HEK293 (cell line): ENCODE results near the gene KPNA6.

Experiments used
- GLI4 ChIP-seq: fragments of 450-650 bp; formaldehyde crosslinking; IDR thresholded peaks from 2 replicates; pipeline ENCODE4 v1.5.1; 2016; ENCODE audit warnings: missing biosample characterization, missing genetic modification characterization
- KLF9 ChIP-seq: fragments of 450-650 bp; formaldehyde crosslinking; IDR thresholded peaks from 2 replicates; pipeline ENCODE4 v1.5.1; 2016; ENCODE audit warnings: missing biosample characterization, missing genetic modification characterization, low read depth
- TCF7L2 ChIP-seq: IDR thresholded peaks from 2 replicates; pipeline ENCODE4 v1.6.1; 2011; ENCODE audit warnings: low read depth, mild to moderate bottlenecking, inconsistent platforms, low read length, moderate library complexity, borderline replicate concordance
- ZBTB7A ChIP-seq: fragments of 450-650 bp; formaldehyde crosslinking; IDR thresholded peaks from 2 replicates; pipeline ENCODE4 v1.5.1; 2016; ENCODE audit warnings: low read depth, missing biosample characterization, missing genetic modification characterization
- ZBTB8A ChIP-seq: fragments of 450-650 bp; formaldehyde crosslinking; IDR thresholded peaks from 2 replicates; pipeline ENCODE4 v1.5.1; 2016; ENCODE audit warnings: missing biosample characterization, missing genetic modification characterization
- ZNF24 ChIP-seq: fragments of 450-650 bp; formaldehyde crosslinking; IDR thresholded peaks from 2 replicates; pipeline ENCODE4 v1.5.1; 2016; ENCODE audit warnings: missing biosample characterization, missing genetic modification characterization
- TF ChIP-seq, protein P1 (sequence below): fragments of 450-650 bp; formaldehyde crosslinking; IDR thresholded peaks from 2 replicates; pipeline ENCODE4 v1.5.1; 2016; ENCODE audit warnings: missing biosample characterization, missing genetic modification characterization, low read depth
- TF ChIP-seq, protein P2 (sequence below): fragments of 450-650 bp; formaldehyde crosslinking; IDR thresholded peaks from 2 replicates; pipeline ENCODE4 v1.5.1; 2016; ENCODE audit warnings: missing biosample characterization, missing genetic modification characterization
- TF ChIP-seq, protein P3 (sequence below): fragments of 450-650 bp; formaldehyde crosslinking; IDR thresholded peaks from 2 replicates; pipeline ENCODE4 v1.5.1; 2016; ENCODE audit warnings: missing biosample characterization, missing genetic modification characterization

DNA sequence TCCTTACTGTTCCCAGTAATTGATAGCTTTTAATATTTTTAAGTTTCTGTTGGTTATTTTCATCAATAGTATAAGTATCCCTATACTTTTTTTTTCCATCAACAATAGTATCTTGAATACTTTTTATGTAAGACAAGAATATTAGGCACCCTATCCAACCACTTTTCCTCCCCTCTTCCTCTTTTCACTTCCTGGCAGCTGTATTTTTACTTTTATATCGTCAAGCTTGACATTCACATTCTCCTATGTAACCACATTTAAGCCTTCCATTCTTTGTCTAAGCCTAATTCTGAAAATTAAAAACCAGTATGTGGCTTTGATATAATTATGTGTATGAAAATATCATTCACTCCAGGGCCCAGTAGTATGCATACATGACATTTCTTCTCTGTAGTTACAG, 25.8 kb upstream of the KPNA6 start:
- TF ChIP-seq, protein P1, sequence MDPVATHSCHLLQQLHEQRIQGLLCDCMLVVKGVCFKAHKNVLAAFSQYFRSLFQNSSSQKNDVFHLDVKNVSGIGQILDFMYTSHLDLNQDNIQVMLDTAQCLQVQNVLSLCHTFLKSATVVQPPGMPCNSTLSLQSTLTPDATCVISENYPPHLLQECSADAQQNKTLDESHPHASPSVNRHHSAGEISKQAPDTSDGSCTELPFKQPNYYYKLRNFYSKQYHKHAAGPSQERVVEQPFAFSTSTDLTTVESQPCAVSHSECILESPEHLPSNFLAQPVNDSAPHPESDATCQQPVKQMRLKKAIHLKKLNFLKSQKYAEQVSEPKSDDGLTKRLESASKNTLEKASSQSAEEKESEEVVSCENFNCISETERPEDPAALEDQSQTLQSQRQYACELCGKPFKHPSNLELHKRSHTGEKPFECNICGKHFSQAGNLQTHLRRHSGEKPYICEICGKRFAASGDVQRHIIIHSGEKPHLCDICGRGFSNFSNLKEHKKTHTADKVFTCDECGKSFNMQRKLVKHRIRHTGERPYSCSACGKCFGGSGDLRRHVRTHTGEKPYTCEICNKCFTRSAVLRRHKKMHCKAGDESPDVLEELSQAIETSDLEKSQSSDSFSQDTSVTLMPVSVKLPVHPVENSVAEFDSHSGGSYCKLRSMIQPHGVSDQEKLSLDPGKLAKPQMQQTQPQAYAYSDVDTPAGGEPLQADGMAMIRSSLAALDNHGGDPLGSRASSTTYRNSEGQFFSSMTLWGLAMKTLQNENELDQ (tag by site-specific recombination) = no peak
- TF ChIP-seq, protein P2, sequence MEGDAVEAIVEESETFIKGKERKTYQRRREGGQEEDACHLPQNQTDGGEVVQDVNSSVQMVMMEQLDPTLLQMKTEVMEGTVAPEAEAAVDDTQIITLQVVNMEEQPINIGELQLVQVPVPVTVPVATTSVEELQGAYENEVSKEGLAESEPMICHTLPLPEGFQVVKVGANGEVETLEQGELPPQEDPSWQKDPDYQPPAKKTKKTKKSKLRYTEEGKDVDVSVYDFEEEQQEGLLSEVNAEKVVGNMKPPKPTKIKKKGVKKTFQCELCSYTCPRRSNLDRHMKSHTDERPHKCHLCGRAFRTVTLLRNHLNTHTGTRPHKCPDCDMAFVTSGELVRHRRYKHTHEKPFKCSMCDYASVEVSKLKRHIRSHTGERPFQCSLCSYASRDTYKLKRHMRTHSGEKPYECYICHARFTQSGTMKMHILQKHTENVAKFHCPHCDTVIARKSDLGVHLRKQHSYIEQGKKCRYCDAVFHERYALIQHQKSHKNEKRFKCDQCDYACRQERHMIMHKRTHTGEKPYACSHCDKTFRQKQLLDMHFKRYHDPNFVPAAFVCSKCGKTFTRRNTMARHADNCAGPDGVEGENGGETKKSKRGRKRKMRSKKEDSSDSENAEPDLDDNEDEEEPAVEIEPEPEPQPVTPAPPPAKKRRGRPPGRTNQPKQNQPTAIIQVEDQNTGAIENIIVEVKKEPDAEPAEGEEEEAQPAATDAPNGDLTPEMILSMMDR (tag by site-specific recombination) = no peak
- TF ChIP-seq TCF7L2 (no peak), ZBTB8A (tag by site-specific recombination) (no peak), ZNF24 (no peak), KLF9 (tag by site-specific recombination) (no peak), ZBTB7A (no peak), GLI4 (tag by site-specific recombination) (no peak)
- TF ChIP-seq, protein P3, sequence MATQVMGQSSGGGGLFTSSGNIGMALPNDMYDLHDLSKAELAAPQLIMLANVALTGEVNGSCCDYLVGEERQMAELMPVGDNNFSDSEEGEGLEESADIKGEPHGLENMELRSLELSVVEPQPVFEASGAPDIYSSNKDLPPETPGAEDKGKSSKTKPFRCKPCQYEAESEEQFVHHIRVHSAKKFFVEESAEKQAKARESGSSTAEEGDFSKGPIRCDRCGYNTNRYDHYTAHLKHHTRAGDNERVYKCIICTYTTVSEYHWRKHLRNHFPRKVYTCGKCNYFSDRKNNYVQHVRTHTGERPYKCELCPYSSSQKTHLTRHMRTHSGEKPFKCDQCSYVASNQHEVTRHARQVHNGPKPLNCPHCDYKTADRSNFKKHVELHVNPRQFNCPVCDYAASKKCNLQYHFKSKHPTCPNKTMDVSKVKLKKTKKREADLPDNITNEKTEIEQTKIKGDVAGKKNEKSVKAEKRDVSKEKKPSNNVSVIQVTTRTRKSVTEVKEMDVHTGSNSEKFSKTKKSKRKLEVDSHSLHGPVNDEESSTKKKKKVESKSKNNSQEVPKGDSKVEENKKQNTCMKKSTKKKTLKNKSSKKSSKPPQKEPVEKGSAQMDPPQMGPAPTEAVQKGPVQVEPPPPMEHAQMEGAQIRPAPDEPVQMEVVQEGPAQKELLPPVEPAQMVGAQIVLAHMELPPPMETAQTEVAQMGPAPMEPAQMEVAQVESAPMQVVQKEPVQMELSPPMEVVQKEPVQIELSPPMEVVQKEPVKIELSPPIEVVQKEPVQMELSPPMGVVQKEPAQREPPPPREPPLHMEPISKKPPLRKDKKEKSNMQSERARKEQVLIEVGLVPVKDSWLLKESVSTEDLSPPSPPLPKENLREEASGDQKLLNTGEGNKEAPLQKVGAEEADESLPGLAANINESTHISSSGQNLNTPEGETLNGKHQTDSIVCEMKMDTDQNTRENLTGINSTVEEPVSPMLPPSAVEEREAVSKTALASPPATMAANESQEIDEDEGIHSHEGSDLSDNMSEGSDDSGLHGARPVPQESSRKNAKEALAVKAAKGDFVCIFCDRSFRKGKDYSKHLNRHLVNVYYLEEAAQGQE (tag by site-specific recombination) = no peak
